ENCODE results near the gene GRID2IP.
A peak's percentile ranks its signal among the peaks of the same experiment; 100 is the strongest.

Gene GRID2IP

GRCh38 chr7:6577369-6578113, 26.3 kb upstream of the GRID2IP start, which contains the start of gene ZDHHC4 (continued):
- TF ChIP-seq ZNF654 (tag by site-specific recombination; IDR thresholded peaks at IDR 0.05; ENCODE audit: low read depth) (no peak), SALL2 (tag by site-specific recombination; IDR thresholded peaks at IDR 0.05; ENCODE audit: borderline replicate concordance) (no peak), ZNF248 (tag by site-specific recombination; IDR thresholded peaks at IDR 0.05) (no peak), ZNF701 (tag by site-specific recombination; IDR thresholded peaks at IDR 0.05) (no peak), SP3 (tag by site-specific recombination; IDR thresholded peaks at IDR 0.05) (peak; percentile 75), ZNF76 (tag by site-specific recombination; IDR thresholded peaks at IDR 0.05; ENCODE audit: borderline replicate concordance, low read depth) (peak; percentile 46; the same call in 1 of the 2 replicates), KLF8 (tag by site-specific recombination; IDR thresholded peaks at IDR 0.05) (peak; percentile 62; the same call in 1 of the 2 replicates), ZIC2 (tag by site-specific recombination; IDR thresholded peaks at IDR 0.05) (peak; percentile 89), FEZF1 (tag by site-specific recombination; IDR thresholded peaks at IDR 0.05) (no peak), ZFHX2 (tag by site-specific recombination; conservative IDR thresholded peaks at IDR 0.05) (peak; percentile 67), ZNF404 (tag by site-specific recombination; IDR thresholded peaks at IDR 0.05) (no peak), ZNF335 (tag by site-specific recombination; conservative IDR thresholded peaks at IDR 0.05) (peak; percentile 86), ZNF837 (tag by site-specific recombination; IDR thresholded peaks at IDR 0.05) (no peak), ZNF624 (tag by site-specific recombination; IDR thresholded peaks at IDR 0.05) (no peak), ZNF114 (tag by site-specific recombination; IDR thresholded peaks at IDR 0.05) (no peak), ZNF623 (tag by site-specific recombination; IDR thresholded peaks at IDR 0.05) (no peak), ZNF341 (tag by site-specific recombination; IDR thresholded peaks at IDR 0.05; ENCODE audit: low read depth) (peak; percentile 43), ZNF544 (tag by site-specific recombination; IDR thresholded peaks at IDR 0.05) (no peak), ZNF18 (tag by site-specific recombination; IDR thresholded peaks at IDR 0.05) (no peak), ZBTB20 (tag by site-specific recombination; IDR thresholded peaks at IDR 0.05) (peak; percentile 97), ZXDB (tag by site-specific recombination; IDR thresholded peaks at IDR 0.05) (peak; percentile 84), ZNF391 (tag by site-specific recombination; IDR thresholded peaks at IDR 0.05; ENCODE audit: borderline replicate concordance, low read depth) (peak; percentile 67), ZNF610 (tag by site-specific recombination; IDR thresholded peaks at IDR 0.05; ENCODE audit: borderline replicate concordance) (0 out of 2 replicates have a peak, but pooled peaks have one; percentile 17), ZNF785 (tag by site-specific recombination; IDR thresholded peaks at IDR 0.05) (no peak), PRDM1 (tag by site-specific recombination; IDR thresholded peaks at IDR 0.05) (no peak)
- TF ChIP-seq, protein P1, sequence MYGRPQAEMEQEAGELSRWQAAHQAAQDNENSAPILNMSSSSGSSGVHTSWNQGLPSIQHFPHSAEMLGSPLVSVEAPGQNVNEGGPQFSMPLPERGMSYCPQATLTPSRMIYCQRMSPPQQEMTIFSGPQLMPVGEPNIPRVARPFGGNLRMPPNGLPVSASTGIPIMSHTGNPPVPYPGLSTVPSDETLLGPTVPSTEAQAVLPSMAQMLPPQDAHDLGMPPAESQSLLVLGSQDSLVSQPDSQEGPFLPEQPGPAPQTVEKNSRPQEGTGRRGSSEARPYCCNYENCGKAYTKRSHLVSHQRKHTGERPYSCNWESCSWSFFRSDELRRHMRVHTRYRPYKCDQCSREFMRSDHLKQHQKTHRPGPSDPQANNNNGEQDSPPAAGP (tag by site-specific recombination; IDR thresholded peaks at IDR 0.05): 0 out of 2 replicates have a peak, but pooled peaks have one; percentile 56
- TF ChIP-seq, protein P2, sequence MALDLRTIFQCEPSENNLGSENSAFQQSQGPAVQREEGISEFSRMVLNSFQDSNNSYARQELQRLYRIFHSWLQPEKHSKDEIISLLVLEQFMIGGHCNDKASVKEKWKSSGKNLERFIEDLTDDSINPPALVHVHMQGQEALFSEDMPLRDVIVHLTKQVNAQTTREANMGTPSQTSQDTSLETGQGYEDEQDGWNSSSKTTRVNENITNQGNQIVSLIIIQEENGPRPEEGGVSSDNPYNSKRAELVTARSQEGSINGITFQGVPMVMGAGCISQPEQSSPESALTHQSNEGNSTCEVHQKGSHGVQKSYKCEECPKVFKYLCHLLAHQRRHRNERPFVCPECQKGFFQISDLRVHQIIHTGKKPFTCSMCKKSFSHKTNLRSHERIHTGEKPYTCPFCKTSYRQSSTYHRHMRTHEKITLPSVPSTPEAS (tag by site-specific recombination; IDR thresholded peaks at IDR 0.05): 0 out of 2 replicates have a peak, but pooled peaks have one; percentile 16
- TF ChIP-seq, protein P3, sequence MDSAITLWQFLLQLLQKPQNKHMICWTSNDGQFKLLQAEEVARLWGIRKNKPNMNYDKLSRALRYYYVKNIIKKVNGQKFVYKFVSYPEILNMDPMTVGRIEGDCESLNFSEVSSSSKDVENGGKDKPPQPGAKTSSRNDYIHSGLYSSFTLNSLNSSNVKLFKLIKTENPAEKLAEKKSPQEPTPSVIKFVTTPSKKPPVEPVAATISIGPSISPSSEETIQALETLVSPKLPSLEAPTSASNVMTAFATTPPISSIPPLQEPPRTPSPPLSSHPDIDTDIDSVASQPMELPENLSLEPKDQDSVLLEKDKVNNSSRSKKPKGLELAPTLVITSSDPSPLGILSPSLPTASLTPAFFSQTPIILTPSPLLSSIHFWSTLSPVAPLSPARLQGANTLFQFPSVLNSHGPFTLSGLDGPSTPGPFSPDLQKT (IDR thresholded peaks at IDR 0.05; ENCODE audit: borderline replicate concordance, low read depth, low read length): no peak
- TF ChIP-seq, protein P4, sequence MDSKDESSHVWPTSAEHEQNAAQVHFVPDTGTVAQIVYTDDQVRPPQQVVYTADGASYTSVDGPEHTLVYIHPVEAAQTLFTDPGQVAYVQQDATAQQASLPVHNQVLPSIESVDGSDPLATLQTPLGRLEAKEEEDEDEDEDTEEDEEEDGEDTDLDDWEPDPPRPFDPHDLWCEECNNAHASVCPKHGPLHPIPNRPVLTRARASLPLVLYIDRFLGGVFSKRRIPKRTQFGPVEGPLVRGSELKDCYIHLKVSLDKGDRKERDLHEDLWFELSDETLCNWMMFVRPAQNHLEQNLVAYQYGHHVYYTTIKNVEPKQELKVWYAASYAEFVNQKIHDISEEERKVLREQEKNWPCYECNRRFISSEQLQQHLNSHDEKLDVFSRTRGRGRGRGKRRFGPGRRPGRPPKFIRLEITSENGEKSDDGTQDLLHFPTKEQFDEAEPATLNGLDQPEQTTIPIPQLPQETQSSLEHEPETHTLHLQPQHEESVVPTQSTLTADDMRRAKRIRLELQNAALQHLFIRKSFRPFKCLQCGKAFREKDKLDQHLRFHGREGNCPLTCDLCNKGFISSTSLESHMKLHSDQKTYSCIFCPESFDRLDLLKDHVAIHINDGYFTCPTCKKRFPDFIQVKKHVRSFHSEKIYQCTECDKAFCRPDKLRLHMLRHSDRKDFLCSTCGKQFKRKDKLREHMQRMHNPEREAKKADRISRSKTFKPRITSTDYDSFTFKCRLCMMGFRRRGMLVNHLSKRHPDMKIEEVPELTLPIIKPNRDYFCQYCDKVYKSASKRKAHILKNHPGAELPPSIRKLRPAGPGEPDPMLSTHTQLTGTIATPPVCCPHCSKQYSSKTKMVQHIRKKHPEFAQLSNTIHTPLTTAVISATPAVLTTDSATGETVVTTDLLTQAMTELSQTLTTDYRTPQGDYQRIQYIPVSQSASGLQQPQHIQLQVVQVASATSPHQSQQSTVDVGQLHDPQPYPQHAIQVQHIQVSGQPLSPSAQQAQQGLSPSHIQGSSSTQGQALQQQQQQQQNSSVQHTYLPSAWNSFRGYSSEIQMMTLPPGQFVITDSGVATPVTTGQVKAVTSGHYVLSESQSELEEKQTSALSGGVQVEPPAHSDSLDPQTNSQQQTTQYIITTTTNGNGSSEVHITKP (tag by site-specific recombination; IDR thresholded peaks at IDR 0.05): peak; percentile 92

Measured in HEK293 (cell line).